DND-41 (cell line): Measurements from ENCODE around the gene PAAF1.

Source experiments
- CTCF ChIP-seq: IDR thresholded peaks from 2 replicates; pipeline ENCODE4 v1.5.1; 2012; ENCODE audit warnings: borderline replicate concordance, low read length, moderate library complexity, mild to moderate bottlenecking; ENCODE audit not compliant: poor library complexity, severe bottlenecking; ENCODE audit errors: extremely low read depth
- EZH2 ChIP-seq: IDR thresholded peaks from 3 replicates; pipeline ENCODE4 v1.6.1; 2012; ENCODE audit warnings: borderline replicate concordance, low read depth, mild to moderate bottlenecking, moderate library complexity, low read length, inconsistent platforms; ENCODE audit not compliant: severe bottlenecking

GRCh38 chr11:73963861-73964260 lies 87.1 kb downstream of the PAAF1 start:
- no peak for TF ChIP-seq CTCF
- TF ChIP-seq EZH2 = no peak
